NCI-H2227 treated with DMSO at 0.1 percent for 48 hours (cell line): Measurements from ENCODE around the gene TRPV6.

ENCODE experiments used
- DNase-seq: peaks from one replicate; lab custom pipeline; 2025; lab: John Stamatoyannopoulos, UW

The TRPV6 gene

DNA sequence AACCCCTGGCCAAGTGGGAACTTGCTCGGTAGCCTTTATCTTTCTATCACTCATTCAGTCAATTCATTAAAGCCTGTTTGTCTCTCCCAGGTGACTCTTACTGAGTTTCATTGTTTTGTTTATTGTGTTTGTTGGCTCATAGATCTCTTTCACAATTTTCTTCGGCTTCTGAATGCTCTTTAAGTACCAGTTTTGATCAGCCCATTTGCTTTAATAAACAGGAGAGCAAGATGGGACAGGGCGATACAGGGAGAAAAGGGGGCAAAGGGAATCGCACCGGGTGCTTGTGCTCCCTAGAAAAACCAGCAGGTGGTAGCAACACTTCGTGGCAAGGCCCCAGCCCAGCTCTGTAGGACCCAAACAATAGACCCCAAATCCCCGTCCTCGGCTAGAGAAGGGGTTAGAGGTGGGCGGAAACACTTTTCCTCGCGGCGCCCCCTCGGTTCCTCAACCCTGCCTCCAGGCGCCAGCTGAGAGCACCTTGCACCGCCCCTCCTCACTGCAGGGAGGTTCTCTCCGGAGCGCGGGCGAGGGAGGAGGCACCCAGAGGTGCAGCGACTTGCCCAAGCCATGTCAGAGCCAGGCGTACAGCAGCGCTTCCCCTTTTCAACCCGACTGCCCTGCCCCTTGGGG is 31.7 kb downstream of the TRPV6 start:
- DNase-seq, result no peak

DNA sequence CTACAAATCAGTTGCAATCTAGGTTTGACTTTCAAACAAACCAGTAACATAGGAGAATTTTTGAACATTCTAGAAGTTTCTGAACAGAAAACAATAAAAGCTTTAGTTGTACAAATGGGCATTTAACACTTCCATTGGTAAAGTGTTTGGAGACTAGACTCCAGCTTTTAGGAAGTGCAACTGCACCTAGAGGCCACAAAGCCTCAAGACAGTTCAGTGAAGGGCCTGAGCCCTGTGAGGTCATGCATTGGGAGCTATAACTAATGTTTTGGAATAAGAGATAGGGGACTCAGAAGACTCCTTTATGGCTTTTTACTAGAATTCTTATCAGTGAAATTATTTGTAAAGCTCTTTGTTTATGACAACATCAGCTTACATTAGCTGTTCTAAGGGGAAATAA is 33.6 kb downstream of the TRPV6 start:
- DNase-seq, result no peak

DNA sequence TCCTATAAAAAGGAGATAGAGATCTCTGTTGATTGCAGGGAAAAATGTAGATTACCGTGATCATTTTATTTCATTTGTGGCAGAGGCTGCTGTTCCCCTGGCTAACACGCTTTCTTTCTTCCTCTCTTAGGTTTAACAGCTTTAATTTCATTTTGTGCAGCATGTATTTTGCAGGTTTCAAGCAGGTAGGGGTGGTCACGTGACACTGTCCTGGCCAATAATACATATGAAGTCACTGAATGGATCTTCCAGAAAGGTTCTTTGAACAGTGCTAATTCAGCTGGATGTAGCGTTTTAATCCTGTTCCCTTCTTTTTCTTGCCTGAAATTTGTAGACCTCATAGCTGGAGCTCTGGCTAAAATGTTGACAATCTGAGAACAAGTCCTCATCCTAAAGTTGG is 34.3 kb downstream of the TRPV6 start:
- DNase-seq, result no peak

DNA sequence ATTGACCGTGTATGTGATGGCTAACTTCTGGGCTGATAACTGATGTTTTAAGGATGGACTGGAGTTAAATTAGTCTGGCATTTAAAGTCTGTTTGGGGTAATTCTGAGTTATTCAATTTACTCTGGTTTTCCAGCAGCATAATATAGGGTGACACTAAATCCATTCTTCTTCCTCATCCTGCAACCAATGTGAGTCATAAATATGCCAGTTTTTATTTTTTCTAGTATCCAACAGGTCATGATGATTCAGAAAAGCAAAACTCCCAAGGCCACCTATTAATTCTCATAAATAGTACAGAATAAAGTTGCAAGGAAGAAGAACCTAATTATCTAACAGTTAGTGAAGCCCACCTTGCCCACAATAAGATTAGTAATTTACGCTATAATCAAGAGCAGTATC is 38.2 kb downstream of the TRPV6 start:
- no peak for DNase-seq

DNA sequence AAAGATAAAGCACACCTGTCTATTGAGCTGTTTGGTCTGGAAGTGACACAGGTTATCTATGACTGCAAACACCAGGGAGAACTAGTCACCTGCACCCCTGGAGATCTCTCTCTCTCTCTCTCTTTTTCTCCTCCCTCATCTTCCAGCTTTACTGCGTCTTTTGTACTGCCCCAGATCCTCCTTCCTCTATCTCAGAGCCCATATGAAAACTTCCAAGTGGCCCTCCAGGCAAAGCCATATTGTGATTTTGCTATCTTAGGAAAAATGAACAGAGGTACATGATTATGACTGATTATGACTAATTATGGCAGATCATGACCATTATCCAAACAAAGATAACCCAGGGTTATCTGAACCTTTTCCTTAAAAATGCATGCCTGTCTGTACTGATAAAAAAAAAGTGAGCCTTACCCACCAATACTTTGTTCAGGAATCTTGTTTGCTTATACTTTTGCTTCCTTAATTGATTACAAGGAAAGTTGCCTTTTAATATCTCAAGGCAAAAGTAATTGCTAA is 43.2 kb downstream of the TRPV6 start:
- no peak for DNase-seq

- DNase-seq, result no peak
These were observed 46.9 kb downstream of the TRPV6 start for GRCh38 chr7:142838461-142839213.

GRCh38 chr7:142836426-142836825 is 49.1 kb downstream of the TRPV6 start:
- no peak for DNase-seq

DNA sequence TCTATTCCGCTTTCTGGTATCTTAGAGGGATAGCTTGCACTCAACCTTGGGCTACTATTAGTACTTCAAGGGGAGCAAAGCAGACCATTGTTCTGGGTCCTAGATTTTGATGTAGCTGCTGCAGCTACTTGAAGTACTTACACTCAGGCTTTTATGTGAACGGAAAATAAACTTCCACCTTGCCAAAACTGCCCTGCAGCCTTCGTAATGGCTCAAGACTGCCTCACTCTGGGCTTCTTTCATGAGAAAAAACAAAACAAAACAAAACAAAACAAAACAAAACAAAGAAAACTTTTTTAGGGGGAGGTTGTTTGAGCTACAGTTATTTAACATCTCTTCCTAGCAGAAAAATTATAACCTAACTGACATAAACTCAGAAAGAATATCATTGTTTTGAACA is 50.1 kb downstream of the TRPV6 start:
- no peak for DNase-seq

DNA sequence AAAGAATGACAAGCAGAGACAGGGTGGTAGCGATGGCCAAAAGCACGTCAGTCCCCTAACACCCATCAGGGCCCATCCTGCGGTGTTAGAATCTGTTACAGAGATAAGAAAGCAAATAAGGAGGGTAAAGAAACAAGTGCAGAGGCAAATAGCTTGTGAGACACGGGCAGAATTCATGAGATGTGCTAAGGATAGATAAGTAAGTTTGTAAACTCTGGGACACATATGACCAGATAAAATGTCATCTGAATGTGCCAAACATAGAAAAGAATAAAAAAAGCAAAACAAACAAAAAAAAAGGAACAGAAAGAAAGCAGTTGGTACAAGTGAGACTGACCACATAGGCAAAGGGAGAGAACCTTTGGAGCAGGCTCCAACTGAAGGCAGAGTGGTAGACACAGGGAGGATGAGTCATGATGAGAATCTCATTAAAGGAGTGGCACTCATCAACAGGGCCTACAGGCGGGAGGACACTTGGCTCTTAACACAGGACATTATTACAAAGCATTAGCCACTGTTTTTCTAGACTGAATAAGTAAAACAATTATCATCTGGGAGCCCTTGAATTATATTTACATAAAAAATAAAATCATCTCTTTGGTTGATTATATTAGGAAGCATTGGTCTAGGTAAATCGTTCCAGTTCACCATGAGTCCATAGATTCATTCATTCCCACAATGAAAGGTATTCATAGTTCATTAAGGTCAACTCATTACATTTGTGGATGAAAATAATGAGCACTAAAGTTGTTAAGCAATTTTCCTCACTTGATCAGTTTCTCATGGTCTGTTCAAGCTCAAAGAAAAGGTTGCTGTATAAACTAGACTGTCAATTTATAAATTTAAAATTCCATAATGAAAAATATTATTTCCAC is 52.1 kb downstream of the TRPV6 start:
- no peak for DNase-seq

- no peak for DNase-seq
These were observed 53.1 kb downstream of the TRPV6 start for GRCh38 chr7:142832417-142832816.

GRCh38 chr7:142827951-142828500 is 57.5 kb downstream of the TRPV6 start:
- no peak for DNase-seq

DNA sequence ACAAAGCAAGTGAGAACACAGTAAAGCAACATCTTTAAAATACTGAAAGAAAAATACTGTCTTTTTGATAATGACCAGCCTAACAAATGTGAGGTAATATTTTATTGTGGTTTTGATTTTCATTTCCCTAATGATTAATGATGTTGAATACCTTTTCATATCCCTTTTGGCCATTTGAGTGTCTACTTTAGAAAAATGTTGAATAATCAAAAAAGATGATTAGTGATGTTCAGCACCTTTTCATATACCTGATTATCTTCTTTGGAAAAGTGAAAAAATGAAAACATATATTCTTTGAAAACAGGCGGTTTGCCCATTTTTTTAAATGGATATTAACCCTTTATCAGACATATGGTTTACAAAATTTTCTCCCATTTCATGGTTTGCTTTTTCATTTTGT is 62.8 kb downstream of the TRPV6 start:
- no peak for DNase-seq
